Measurements from ENCODE around the gene CDH23. TPM values are rescaled to one million over a fixed set of nuclear protein-coding genes. Genes with fewer than 3 reads are reported as not detected.
A peak's percentile ranks its signal among the peaks of the same experiment; 100 is the strongest.

The CDH23 gene
- total and polyA plus RNA-seq, 2 donors from 2014 or later = 1.1 to 6.4 TPM

DNA sequence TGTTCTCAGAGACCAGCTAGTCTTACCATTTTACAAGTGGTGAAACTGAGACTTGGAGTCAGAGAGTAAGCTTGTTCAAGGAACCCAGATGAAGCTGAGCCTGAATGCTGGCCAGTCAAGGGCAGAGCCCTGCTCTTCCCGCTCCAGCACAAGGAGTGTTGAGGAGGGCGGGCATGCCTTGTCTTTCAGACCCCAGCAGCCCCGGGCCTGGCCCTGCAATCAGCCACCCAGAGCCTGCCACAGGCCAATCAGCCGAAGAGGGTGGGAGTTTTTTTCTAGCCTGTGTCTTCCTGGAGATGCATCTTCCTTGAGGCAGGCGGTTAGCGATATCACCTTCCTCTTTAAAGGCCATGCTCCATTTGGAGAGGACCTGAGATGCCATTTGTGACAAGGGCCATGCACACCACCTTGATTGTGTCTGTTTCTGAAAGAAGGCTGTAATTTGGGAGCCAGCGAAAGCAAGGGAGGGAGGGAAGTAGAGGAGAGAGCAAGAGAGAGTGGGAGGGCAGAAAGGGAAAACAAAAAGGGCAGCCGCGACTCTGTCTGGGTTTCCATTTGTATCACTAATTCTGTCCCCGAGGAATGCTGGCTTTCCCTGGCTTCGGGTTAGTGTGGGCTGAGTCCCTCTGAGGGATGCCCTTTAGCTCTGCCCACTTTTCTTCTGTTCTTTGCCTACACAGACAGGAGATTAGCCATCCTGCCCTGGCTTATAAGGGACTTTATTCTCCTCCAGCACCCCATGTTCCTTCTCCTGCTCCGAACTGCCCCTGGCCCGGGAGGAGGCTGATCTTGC is 8.0 kb downstream of the CDH23 start:
- FAIRE-seq = no peak
- intact Hi-C loops (cut with DNase I) = no loop called here

DNA sequence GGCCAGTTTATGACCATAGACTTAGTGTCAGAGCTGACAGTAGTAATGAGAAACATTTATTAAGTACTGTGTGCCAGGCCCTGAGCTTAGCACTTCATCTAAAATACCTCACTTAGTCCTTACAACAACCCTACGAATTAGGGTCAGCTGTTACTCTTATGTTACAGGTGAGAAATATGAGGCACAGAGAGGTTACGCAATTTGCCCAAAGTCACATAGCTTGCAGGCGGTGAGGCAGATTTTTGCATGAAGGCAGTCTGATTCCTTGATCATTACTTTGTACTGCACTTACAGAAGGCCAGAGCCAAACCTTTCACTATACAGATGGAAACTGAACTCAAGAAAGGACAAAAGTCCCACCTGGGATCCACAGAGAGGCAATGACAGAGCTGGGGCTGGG is 10.2 kb downstream of the CDH23 start:
- DNase-seq (no peak), FAIRE-seq (no peak)
- Histone ChIP-seq H3K4me3 (ENCODE audit: low read length in 3 of 3) (no peak overlapping the region), H3K9ac (ENCODE audit: low read length in 3 of 3) (no peak overlapping the region), H3K36me3 (ENCODE audit: control insufficient read depth in 2 of 3, insufficient read depth in 3 of 3, low read length in 3 of 3) (no peaks in the 10 kb centered on the region), H3K27ac (ENCODE audit: low read depth in 2 of 2, low read length in 2 of 2) (no peak overlapping the region), H3K27me3 (ENCODE audit: control insufficient read depth, insufficient read depth, low read length) (no peaks in the 10 kb centered on the region), H3K9me3 (ENCODE audit: control insufficient read depth in 2 of 3, insufficient read depth in 1 of 3, low read length in 3 of 3) (peaks cover 0 to 2% (median 0%) of the 10 kb centered on the region in 3 donors), H3K4me1 (ENCODE audit: control insufficient read depth in 2 of 3, insufficient read depth in 2 of 3, low read depth in 1 of 3, low read length in 3 of 3) (no peaks in the 10 kb centered on the region)
- intact Hi-C loops (cut with DNase I) = no loop called here
- TF ChIP-seq, protein P1, sequence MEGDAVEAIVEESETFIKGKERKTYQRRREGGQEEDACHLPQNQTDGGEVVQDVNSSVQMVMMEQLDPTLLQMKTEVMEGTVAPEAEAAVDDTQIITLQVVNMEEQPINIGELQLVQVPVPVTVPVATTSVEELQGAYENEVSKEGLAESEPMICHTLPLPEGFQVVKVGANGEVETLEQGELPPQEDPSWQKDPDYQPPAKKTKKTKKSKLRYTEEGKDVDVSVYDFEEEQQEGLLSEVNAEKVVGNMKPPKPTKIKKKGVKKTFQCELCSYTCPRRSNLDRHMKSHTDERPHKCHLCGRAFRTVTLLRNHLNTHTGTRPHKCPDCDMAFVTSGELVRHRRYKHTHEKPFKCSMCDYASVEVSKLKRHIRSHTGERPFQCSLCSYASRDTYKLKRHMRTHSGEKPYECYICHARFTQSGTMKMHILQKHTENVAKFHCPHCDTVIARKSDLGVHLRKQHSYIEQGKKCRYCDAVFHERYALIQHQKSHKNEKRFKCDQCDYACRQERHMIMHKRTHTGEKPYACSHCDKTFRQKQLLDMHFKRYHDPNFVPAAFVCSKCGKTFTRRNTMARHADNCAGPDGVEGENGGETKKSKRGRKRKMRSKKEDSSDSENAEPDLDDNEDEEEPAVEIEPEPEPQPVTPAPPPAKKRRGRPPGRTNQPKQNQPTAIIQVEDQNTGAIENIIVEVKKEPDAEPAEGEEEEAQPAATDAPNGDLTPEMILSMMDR (IDR thresholded peaks at IDR 0.05; ENCODE audit: borderline replicate concordance, extremely low read depth, insufficient read depth) = no peak

More for the DNA sequence above, 8.0 kb downstream of the CDH23 start:
- Histone ChIP-seq H3K27me3 (ENCODE audit: control insufficient read depth, insufficient read depth, low read length) (peaks cover under 1% of the 10 kb centered on the region), H3K4me1 (ENCODE audit: control insufficient read depth in 2 of 3, insufficient read depth in 2 of 3, low read depth in 1 of 3, low read length in 3 of 3) (no peaks in the 10 kb centered on the region), H3K9ac (ENCODE audit: low read length in 3 of 3) (no peak overlapping the region), H3K27ac (ENCODE audit: low read depth in 2 of 2, low read length in 2 of 2) (no peak overlapping the region), H3K9me3 (ENCODE audit: control insufficient read depth in 2 of 3, insufficient read depth in 1 of 3, low read length in 3 of 3) (no peaks in the 10 kb centered on the region), H3K36me3 (ENCODE audit: control insufficient read depth in 2 of 3, insufficient read depth in 3 of 3, low read length in 3 of 3) (no peaks in the 10 kb centered on the region), H3K4me3 (ENCODE audit: low read length in 3 of 3) (no peak overlapping the region)
- TF ChIP-seq, protein P1 (IDR thresholded peaks at IDR 0.05; ENCODE audit: borderline replicate concordance, extremely low read depth, insufficient read depth) = no peak
- peak in 2 of 5 donors; percentile 23 to 24 for DNase-seq

DNA sequence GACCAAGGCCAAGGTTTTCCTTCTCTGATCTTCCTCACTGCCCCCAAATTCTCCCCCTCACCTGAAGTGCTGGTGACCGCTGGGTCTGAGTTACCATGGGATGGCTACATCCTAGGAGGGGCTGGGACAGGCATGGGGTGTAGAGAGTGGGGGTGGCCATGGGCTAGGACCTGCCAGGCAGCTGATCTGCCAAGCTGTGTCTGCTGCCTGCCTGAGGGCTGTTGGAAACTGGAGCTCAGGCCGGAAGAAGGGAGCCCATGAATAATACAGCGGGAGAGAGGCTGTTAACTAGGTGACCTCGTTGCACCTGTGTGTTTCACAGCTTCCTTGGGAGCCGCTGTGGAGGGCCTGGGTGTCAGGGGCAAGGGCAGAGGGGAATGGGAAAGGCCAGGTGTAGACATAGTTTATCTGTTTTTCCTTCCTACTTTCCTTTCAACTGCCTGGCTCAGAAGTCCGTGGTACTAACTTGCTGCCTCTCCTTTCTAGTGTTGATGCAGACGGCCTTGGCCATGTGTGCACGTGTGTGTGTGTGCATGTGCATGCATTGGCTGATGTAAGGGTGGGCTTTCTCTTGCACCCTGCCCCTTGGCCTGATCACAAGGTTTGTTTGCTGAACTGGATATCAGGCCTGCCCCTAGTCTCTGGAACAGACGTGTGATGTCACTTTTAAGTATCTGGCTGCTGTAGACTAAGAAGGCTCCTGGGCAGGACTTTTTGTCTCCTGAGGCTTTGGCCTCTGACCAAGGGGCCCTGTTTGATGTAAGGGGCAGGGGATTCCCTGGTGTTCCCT is 11.9 kb downstream of the CDH23 start:
- Histone ChIP-seq H3K9ac (ENCODE audit: low read length in 3 of 3) (no peak overlapping the region), H3K9me3 (ENCODE audit: control insufficient read depth in 2 of 3, insufficient read depth in 1 of 3, low read length in 3 of 3) (peaks cover 0 to 2% (median 0%) of the 10 kb centered on the region in 3 donors), H3K27ac (ENCODE audit: low read depth in 2 of 2, low read length in 2 of 2) (no peak overlapping the region), H3K36me3 (ENCODE audit: control insufficient read depth in 2 of 3, insufficient read depth in 3 of 3, low read length in 3 of 3) (no peaks in the 10 kb centered on the region), H3K27me3 (ENCODE audit: control insufficient read depth, insufficient read depth, low read length) (no peaks in the 10 kb centered on the region), H3K4me3 (ENCODE audit: low read length in 3 of 3) (no peak overlapping the region), H3K4me1 (ENCODE audit: control insufficient read depth in 2 of 3, insufficient read depth in 2 of 3, low read depth in 1 of 3, low read length in 3 of 3) (no peaks in the 10 kb centered on the region)
- TF ChIP-seq, protein P1 (IDR thresholded peaks at IDR 0.05; ENCODE audit: borderline replicate concordance, extremely low read depth, insufficient read depth) = no peak
- FAIRE-seq (no peak), DNase-seq (peak in 1 of 5 donors; percentile 13)
- intact Hi-C loops (cut with DNase I) = no loop called here

Data from kidney (tissue), 14 donors.